Measurements from ENCODE around the gene ADCY2.

GRCh38 chr5:7869474-7870136, 473.7 kb downstream of the ADCY2 start:
- TF ChIP-seq CTCF (conservative IDR thresholded peaks at IDR 0.05; ENCODE audit: low read depth, low read length) (no peak), EZH2 (IDR thresholded peaks at IDR 0.05; ENCODE audit: borderline replicate concordance, low read depth, low read length, poor library complexity, severe bottlenecking) (no peak)
